Chondrocyte (in vitro differentiated cells): ENCODE data around the gene NTN1. TPM values are rescaled to one million over a fixed set of nuclear protein-coding genes. Genes with fewer than 3 reads are reported as not detected.

Source experiments
- DNase-seq: peaks from one replicate; pipeline ENCODE4 v3.0.0; 2021; ENCODE audit warnings: mixed read lengths, low spot score
- H3K27ac Mint-ChIP-seq: one replicate; pipeline ENCODE4 v1.8.0; 2021; ENCODE audit warnings: mild to moderate bottlenecking, moderate library complexity, mixed read lengths; ENCODE audit not compliant: unreplicated experiment
- H3K27me3 Mint-ChIP-seq: 2 replicates; pipeline ENCODE4 v1.8.0; 2021; ENCODE audit warnings: low read depth, mixed read lengths
- H3K36me3 Mint-ChIP-seq: 2 replicates; pipeline ENCODE4 v1.8.0; 2021; ENCODE audit warnings: low read depth, mixed read lengths
- H3K4me1 Mint-ChIP-seq: 2 replicates; pipeline ENCODE4 v1.8.0; 2021; ENCODE audit warnings: low read depth, mild to moderate bottlenecking, mixed read lengths
- H3K4me3 Mint-ChIP-seq: one replicate; pipeline ENCODE4 v1.8.0; 2021; ENCODE audit warnings: mild to moderate bottlenecking, moderate library complexity, mixed read lengths; ENCODE audit not compliant: unreplicated experiment
- H3K9me3 Mint-ChIP-seq: 2 replicates; pipeline ENCODE4 v1.8.0; 2021; ENCODE audit warnings: low read depth, mixed read lengths
- total RNA-seq: library from RNA; stranded (reverse); gene quantifications from 3 replicates; pipeline ENCODE4 v1.2.1, GENCODE V29; 2021
- TF ChIP-seq, protein P1 (sequence below): fragments of 200-600 bp; sonication (generic); IDR thresholded peaks from 2 replicates; pipeline ENCODE4 v1.5.0; 2021; ENCODE audit warnings: antibody characterized with exemption, mild to moderate bottlenecking, moderate library complexity

NTN1 gene
- total RNA-seq, 1 donor from 2014 or later, result 4.0 TPM

DNA sequence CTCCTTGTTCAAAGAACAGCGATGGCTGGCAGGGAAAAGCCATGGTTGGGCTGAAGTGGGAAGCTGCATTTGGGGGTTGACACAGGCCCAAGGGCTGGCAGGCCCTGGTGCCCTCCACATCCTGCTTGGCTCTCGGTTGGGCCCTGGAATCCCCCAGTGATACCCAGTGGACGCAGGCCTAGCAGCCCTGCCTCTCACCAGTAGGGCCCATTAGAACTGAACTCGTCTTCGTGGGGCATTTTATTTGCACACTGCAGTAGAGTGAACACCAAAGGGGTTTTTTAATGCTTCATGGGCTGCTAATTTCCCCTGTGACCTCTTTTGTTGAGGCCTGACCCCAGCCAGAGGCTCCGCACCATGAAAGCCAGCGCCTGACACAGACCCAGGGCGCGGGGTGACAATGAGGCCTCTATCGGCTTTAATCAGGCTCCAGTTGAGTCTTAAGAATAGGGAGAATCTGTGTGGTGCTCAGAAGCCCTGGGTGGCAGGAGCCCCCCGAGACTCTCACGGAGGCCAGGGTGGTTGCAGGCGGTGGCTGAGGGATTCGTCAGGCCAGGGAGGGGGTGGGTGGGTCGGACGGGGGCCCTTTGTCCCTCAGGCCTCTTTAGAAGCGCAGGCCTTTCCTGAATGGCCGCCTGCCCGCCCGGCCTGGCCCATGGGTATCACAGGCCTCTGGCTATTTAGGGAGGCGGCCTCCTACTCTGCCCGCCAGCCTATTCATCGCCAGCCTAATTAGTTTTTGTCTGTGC lies 199.3 kb downstream of the NTN1 start:
- H3K4me1 Mint-ChIP-seq, result peaks cover 14% of the 10 kb centered on the region
- DNase-seq, result peak; percentile 38
- H3K27me3 Mint-ChIP-seq, result no peaks in the 10 kb centered on the region
- peaks cover 10% of the 10 kb centered on the region for H3K9me3 Mint-ChIP-seq
- TF ChIP-seq, protein P1, sequence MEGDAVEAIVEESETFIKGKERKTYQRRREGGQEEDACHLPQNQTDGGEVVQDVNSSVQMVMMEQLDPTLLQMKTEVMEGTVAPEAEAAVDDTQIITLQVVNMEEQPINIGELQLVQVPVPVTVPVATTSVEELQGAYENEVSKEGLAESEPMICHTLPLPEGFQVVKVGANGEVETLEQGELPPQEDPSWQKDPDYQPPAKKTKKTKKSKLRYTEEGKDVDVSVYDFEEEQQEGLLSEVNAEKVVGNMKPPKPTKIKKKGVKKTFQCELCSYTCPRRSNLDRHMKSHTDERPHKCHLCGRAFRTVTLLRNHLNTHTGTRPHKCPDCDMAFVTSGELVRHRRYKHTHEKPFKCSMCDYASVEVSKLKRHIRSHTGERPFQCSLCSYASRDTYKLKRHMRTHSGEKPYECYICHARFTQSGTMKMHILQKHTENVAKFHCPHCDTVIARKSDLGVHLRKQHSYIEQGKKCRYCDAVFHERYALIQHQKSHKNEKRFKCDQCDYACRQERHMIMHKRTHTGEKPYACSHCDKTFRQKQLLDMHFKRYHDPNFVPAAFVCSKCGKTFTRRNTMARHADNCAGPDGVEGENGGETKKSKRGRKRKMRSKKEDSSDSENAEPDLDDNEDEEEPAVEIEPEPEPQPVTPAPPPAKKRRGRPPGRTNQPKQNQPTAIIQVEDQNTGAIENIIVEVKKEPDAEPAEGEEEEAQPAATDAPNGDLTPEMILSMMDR, result no peak
- H3K36me3 Mint-ChIP-seq, result peaks cover 10% of the 10 kb centered on the region
- H3K27ac Mint-ChIP-seq, result no peak overlapping the region
- H3K4me3 Mint-ChIP-seq, result no peak overlapping the region

DNA sequence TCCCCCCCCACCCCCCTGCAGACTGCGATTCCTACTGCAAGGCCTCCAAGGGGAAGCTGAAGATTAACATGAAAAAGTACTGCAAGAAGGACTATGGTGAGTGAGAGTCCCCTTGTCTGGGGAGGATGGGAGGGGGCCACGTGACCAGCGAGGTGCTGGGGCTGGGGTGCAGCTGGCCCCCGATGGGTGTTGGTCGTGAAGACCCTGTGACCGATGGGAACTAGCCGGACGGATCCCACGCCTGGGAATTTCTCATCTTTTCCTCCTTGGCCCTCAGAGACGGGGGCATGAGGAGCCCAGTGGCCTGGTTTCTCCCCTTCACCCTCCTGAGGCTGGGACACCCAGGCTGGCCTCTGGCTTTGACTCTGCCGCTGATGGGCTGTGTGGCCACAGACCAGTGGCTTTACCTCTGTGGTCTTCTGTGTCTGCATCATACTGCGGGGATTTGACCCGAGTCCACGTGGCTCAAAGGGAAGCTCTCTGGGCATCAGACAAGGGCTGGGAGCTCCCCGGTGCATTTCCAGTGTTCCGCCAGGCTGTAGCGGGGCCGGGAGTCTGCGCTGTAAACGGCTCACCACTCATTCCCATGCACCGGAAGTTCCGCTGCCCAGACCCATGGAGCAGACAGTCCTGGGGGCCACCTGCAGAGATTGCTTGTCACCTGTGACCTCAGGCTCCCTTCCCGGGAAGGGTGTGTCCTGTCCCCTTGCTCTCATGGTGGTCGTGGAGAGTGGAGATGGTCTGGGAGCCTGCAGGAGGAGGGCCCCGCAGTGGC lies 200.0 kb downstream of the NTN1 start:
- DNase-seq, result peak; percentile 82
- peaks cover 2% of the 10 kb centered on the region for H3K9me3 Mint-ChIP-seq
- no peak overlapping the region for H3K27ac Mint-ChIP-seq
- H3K36me3 Mint-ChIP-seq, result peaks cover 3% of the 10 kb centered on the region
- H3K4me3 Mint-ChIP-seq, result no peak overlapping the region
- TF ChIP-seq, protein P1, result no peak
- no peaks in the 10 kb centered on the region for H3K27me3 Mint-ChIP-seq
- H3K4me1 Mint-ChIP-seq, result peaks cover 14% of the 10 kb centered on the region

DNA sequence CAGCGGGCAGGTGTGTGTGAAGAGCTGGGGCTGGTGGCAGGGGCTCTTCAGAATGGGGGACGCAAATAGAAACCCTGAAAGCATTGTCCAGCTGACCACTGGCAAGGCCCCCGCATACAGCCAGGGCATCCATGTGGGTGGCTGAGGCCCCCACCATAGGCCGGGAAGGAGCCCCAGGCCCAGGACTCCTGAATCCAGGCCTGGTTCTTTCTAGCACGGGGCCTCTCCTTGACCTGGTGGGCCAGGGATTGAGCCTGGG lies 200.5 kb downstream of the NTN1 start:
- DNase-seq, result no peak

DNA sequence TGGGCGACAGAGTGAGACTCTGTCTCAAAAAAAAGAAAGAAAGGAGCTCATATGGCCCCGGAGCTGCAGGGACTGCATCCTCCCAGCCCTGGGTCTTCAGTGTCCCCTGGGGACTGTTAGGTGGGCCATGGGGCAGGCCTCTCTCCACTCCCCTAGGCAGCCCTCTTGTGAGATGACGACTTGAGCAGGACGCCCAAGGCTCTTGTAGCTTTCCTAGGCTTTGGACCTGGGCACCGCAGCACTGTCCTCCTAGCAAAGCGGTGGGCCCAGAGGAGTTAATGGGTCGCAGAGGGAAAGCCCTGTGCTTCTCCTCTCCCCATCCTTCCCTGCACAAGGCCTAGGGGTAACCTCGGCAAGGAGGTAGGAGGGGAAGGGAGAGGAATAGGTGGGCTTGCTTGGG lies 202.2 kb downstream of the NTN1 start:
- no peaks in the 10 kb centered on the region for H3K9me3 Mint-ChIP-seq
- H3K4me3 Mint-ChIP-seq, result no peak overlapping the region
- TF ChIP-seq, protein P1, result no peak
- no peaks in the 10 kb centered on the region for H3K27me3 Mint-ChIP-seq
- no peaks in the 10 kb centered on the region for H3K4me1 Mint-ChIP-seq
- no peak overlapping the region for H3K27ac Mint-ChIP-seq
- H3K36me3 Mint-ChIP-seq, result no peaks in the 10 kb centered on the region
- DNase-seq, result no peak

More for the DNA sequence above, 200.5 kb downstream of the NTN1 start:
- peaks cover 14% of the 10 kb centered on the region for H3K4me1 Mint-ChIP-seq
- TF ChIP-seq, protein P1, result no peak
- no peaks in the 10 kb centered on the region for H3K27me3 Mint-ChIP-seq
- H3K27ac Mint-ChIP-seq, result no peak overlapping the region
- H3K36me3 Mint-ChIP-seq, result peaks cover 3% of the 10 kb centered on the region
- no peaks in the 10 kb centered on the region for H3K9me3 Mint-ChIP-seq
- H3K4me3 Mint-ChIP-seq, result no peak overlapping the region

DNA sequence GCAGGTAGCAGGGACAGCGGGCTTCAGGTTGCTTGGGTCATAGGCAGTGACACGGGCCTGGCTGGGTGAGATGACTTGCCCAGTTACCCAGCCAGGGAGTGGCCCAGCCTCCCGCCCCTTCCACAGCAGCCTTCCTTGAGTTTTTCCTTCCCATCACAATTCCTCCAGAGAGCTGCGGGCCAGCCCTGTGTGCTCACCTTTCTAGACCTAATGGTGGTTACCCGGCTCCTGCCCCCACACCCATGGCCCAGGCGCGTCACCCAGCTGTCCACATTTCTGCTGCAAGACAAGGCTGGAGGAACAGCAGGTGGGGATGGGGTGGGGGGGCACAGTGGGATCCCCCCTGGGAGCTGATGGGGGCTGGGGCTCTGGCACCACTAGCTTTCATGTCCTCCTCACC lies 203.2 kb downstream of the NTN1 start:
- Mint-ChIP-seq H3K4me1 (peaks cover 1% of the 10 kb centered on the region), H3K27me3 (peaks cover 1% of the 10 kb centered on the region), H3K9me3 (no peaks in the 10 kb centered on the region), H3K36me3 (no peaks in the 10 kb centered on the region), H3K27ac (no peak overlapping the region), H3K4me3 (no peak overlapping the region)
- peak; percentile 68 for DNase-seq
- TF ChIP-seq, protein P1, result no peak
